Activated CD8-positive, alpha-beta T cell treated with anti-CD3 and anti-CD28 coated beads for 36 hours (primary cell): ENCODE results near the gene VCL. TPM values are rescaled to one million over a fixed set of nuclear protein-coding genes. Genes with fewer than 3 reads are reported as not detected.
A peak's percentile ranks its signal among the peaks of the same experiment; 100 is the strongest.

Source experiments
- ATAC-seq: fragments of 200-7000 bp; cut with Tn5 transposase; one replicate; pipeline ENCODE4 v1.10.0; 2021; ENCODE audit warnings: mild to moderate bottlenecking, moderate library complexity
- CTCF ChIA-PET: fragments of 350-600 bp; sonication (Branson Sonifier 250); formaldehyde crosslinking; loops from one replicate; lab custom pipeline; 2021; ENCODE audit warnings: antibody characterized with exemption; lab: Charles Lee
- POLR2A ChIA-PET: fragments of 350-600 bp; sonication (Branson Sonifier 250); formaldehyde crosslinking; loops from one replicate; lab custom pipeline; 2021; ENCODE audit warnings: antibody characterized with exemption; lab: Charles Lee
- DNase-seq: peaks from one replicate; pipeline ENCODE4 v3.0.0-alpha.2; 2020
- H3K27ac Mint-ChIP-seq: one replicate; pipeline ENCODE4 v1.8.0; 2021; ENCODE audit warnings: mild to moderate bottlenecking, mixed read lengths
- H3K27me3 Mint-ChIP-seq: one replicate; pipeline ENCODE4 v1.8.0; 2021; ENCODE audit warnings: mixed read lengths
- H3K36me3 Mint-ChIP-seq: one replicate; pipeline ENCODE4 v1.8.0; 2021; ENCODE audit warnings: low read depth, mixed read lengths
- H3K4me1 Mint-ChIP-seq: one replicate; pipeline ENCODE4 v1.8.0; 2021; ENCODE audit warnings: low read depth, mixed read lengths
- H3K4me3 Mint-ChIP-seq: one replicate; pipeline ENCODE4 v1.8.0; 2021; ENCODE audit warnings: mild to moderate bottlenecking, moderate library complexity, mixed read lengths
- H3K9me3 Mint-ChIP-seq: one replicate; pipeline ENCODE4 v1.8.0; 2021; ENCODE audit warnings: mixed read lengths
- intact Hi-C: fragments of 100-400 bp; cut with micrococcal nuclease; formaldehyde crosslinking; loops from one replicate; pipeline ENCODE4 v1.10.0; 2022
- total RNA-seq, 2 experiments: library from RNA; stranded (reverse); gene quantifications; one replicate each; pipeline ENCODE4 v1.2.3, GENCODE V29; 2021
- TF ChIP-seq, protein P1 (sequence below): fragments of 200-600 bp; IDR thresholded peaks from one replicate; pipeline ENCODE4 v1.8.0; 2022; ENCODE audit warnings: antibody characterized with exemption, mild to moderate bottlenecking

Gene VCL
- total RNA-seq, result 10 to 100 TPM; 16.9 to 17.7 TPM

- intact Hi-C loops, result loop anchor here (5.0 kb wide), 1 partner anchor 79 kb away; no protein-coding TSS in a partner anchor
- Mint-ChIP-seq H3K9me3 (no peaks in the 10 kb centered on the region), H3K27ac (peak within 1 kb of the TSS; percentile 98), H3K27me3 (no peaks in the 10 kb centered on the region), H3K4me1 (peaks cover 24% of the 10 kb centered on the region), H3K4me3 (peak within 1 kb of the TSS; percentile 92), H3K36me3 (no peaks in the 10 kb centered on the region)
- TF ChIP-seq, protein P1, sequence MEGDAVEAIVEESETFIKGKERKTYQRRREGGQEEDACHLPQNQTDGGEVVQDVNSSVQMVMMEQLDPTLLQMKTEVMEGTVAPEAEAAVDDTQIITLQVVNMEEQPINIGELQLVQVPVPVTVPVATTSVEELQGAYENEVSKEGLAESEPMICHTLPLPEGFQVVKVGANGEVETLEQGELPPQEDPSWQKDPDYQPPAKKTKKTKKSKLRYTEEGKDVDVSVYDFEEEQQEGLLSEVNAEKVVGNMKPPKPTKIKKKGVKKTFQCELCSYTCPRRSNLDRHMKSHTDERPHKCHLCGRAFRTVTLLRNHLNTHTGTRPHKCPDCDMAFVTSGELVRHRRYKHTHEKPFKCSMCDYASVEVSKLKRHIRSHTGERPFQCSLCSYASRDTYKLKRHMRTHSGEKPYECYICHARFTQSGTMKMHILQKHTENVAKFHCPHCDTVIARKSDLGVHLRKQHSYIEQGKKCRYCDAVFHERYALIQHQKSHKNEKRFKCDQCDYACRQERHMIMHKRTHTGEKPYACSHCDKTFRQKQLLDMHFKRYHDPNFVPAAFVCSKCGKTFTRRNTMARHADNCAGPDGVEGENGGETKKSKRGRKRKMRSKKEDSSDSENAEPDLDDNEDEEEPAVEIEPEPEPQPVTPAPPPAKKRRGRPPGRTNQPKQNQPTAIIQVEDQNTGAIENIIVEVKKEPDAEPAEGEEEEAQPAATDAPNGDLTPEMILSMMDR, result no peak
- POLR2A ChIA-PET, result no interaction called here
- ATAC-seq (peak; percentile 98), DNase-seq (peak; percentile 97)
- CTCF ChIA-PET, result interaction anchor here (1.1 to 2.0 kb wide), 3 partner anchors 16 to 58 kb away, joined by 3 to 7 read pairs (median 4); no protein-coding TSS in a partner anchor
Observed at GRCh38 chr10:73997787-73998622, at the start of gene VCL. Gene VCL, plus strand, starts transcription at chr10:73998116. Its CDS starts 92 bp downstream, at chr10:73998208.

- ChIA-PET POLR2A (no interaction called here), CTCF (interaction anchor here (1.6 to 2.4 kb wide), 3 partner anchors 9 to 69 kb away, joined by 5 to 9 read pairs (median 8); no protein-coding TSS in a partner anchor)
- TF ChIP-seq, protein P1, result no peak
- H3K27ac Mint-ChIP-seq, result no peak overlapping the region
- H3K9me3 Mint-ChIP-seq, result no peaks in the 10 kb centered on the region
- ATAC-seq (no peak), DNase-seq (no peak)
- intact Hi-C loops, result no loop called here
- no peaks in the 10 kb centered on the region for H3K36me3 Mint-ChIP-seq
- H3K4me1 Mint-ChIP-seq, result peaks cover 6% of the 10 kb centered on the region
- no peak overlapping the region for H3K4me3 Mint-ChIP-seq
- H3K27me3 Mint-ChIP-seq, result no peaks in the 10 kb centered on the region
Observed at GRCh38 chr10:73948947-73949633, 48.8 kb upstream of the VCL start.

DNA sequence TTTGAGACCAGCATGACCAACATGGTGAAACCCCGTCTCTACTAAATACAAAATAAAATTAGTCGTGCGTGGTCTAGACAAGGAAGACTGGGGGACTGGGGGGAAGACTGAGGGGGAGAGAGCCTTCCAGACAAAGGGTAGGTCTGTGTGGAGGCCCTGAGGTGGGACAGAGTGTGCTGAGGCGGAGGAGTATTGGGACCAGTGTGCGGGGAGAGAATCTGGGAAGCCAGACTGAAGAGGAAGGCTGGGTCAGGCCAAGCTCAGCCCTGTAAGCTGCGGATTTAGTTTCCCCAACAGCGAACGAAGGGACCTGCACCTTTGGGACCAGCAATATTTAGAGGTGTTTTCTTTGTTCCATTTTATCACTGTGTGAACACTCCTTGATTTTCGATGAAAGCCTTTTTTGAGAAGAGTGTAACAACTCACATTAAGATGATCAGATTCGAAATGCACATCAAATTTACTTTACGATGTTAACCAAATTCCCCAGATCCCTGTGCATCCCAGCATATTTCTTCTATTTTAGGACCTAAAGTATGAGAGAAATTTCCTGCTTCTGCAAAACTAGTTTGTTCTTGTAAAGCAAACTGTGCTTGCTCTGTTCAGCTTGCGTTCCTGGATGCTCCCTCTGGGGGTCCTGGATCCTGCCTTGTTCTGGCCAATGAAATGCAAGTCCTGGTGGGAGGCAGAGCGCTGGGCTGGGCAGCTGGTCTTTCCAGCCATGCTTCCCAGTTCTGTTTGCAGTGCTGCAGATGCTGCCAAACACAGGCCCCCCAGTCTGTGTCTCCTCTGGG is 47.6 kb upstream of the VCL start:
- ATAC-seq (no peak), DNase-seq (no peak)
- no peak overlapping the region for H3K4me3 Mint-ChIP-seq
- intact Hi-C loops, result no loop called here
- peaks cover 9% of the 10 kb centered on the region for H3K4me1 Mint-ChIP-seq
- POLR2A ChIA-PET, result no interaction called here
- H3K36me3 Mint-ChIP-seq, result no peaks in the 10 kb centered on the region
- H3K9me3 Mint-ChIP-seq, result no peaks in the 10 kb centered on the region
- TF ChIP-seq, protein P1, result no peak
- CTCF ChIA-PET, result interaction anchor here (1.6 to 2.3 kb wide), 2 partner anchors 10 to 64 kb away, joined by 5 to 9 read pairs; no protein-coding TSS in a partner anchor
- H3K27me3 Mint-ChIP-seq, result no peaks in the 10 kb centered on the region
- H3K27ac Mint-ChIP-seq, result no peak overlapping the region

GRCh38 chr10:73953665-73954064 is 44.3 kb upstream of the VCL start:
- no peak overlapping the region for H3K27ac Mint-ChIP-seq
- ATAC-seq (no peak), DNase-seq (peak; percentile 14)
- H3K9me3 Mint-ChIP-seq, result no peaks in the 10 kb centered on the region
- H3K36me3 Mint-ChIP-seq, result no peaks in the 10 kb centered on the region
- no peak overlapping the region for H3K4me3 Mint-ChIP-seq
- no peaks in the 10 kb centered on the region for H3K27me3 Mint-ChIP-seq
- POLR2A ChIA-PET, result interaction anchor here (0.9 kb wide), 1 partner anchor 105 kb away, joined by 3 read pairs; no protein-coding TSS in a partner anchor
- CTCF ChIA-PET, result interaction anchor here (1.2 to 8.9 kb wide), 4 partner anchors 15 to 128 kb away, joined by 7 to 77 read pairs (median 10); no protein-coding TSS in a partner anchor
- TF ChIP-seq, protein P1, result no peak
- intact Hi-C loops, result no loop called here
- H3K4me1 Mint-ChIP-seq, result peaks cover 30% of the 10 kb centered on the region
